Ovary (tissue), 3 donors: ENCODE data around the gene INPP5E.

Experiments used
- EP300 ChIP-seq: sonication (generic); formaldehyde crosslinking; IDR thresholded peaks from one replicate; pipeline ENCODE4 v1.6.1; 2017; ENCODE audit warnings: antibody characterized with exemption
- TF ChIP-seq, protein P1 (sequence below), 3 donors: fragments of 450-650 bp in 2 of 3; fragments of 200-600 bp in 1 of 3; IDR thresholded peaks; one replicate each; pipeline versions ENCODE4 v1.5.1 to v1.8.0; 2016 to 2022; ENCODE audit warnings: antibody characterized with exemption in 3 of 3, mild to moderate bottlenecking in 1 of 3
- donor health status: DM: no; HTN: no; CAD: no.

GRCh38 chr9:136443087-136443486 is 3.4 kb upstream of the INPP5E start:
- TF ChIP-seq, protein P1, sequence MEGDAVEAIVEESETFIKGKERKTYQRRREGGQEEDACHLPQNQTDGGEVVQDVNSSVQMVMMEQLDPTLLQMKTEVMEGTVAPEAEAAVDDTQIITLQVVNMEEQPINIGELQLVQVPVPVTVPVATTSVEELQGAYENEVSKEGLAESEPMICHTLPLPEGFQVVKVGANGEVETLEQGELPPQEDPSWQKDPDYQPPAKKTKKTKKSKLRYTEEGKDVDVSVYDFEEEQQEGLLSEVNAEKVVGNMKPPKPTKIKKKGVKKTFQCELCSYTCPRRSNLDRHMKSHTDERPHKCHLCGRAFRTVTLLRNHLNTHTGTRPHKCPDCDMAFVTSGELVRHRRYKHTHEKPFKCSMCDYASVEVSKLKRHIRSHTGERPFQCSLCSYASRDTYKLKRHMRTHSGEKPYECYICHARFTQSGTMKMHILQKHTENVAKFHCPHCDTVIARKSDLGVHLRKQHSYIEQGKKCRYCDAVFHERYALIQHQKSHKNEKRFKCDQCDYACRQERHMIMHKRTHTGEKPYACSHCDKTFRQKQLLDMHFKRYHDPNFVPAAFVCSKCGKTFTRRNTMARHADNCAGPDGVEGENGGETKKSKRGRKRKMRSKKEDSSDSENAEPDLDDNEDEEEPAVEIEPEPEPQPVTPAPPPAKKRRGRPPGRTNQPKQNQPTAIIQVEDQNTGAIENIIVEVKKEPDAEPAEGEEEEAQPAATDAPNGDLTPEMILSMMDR (IDR thresholded peaks at IDR 0.05): no peak
- no peak for TF ChIP-seq EP300
